H1 (cell line): ENCODE results near the gene HS6ST2. TPM values are rescaled to one million over a fixed set of nuclear protein-coding genes. Genes with fewer than 3 reads are reported as not detected.

ENCODE experiments used
- CHD7 ChIP-seq: fragments of 300-600 bp; sonication (generic); IDR thresholded peaks from 2 replicates; pipeline ENCODE4 v1.7.1; 2012; ENCODE audit warnings: low read length, moderate library complexity, mild to moderate bottlenecking, inconsistent platforms; ENCODE audit not compliant: insufficient replicate concordance
- CTBP2 ChIP-seq: IDR thresholded peaks from 2 replicates; pipeline ENCODE4 v1.7.0; 2011; ENCODE audit warnings: borderline replicate concordance, mild to moderate bottlenecking, moderate library complexity, mixed read lengths, low read length; ENCODE audit not compliant: insufficient read depth, insufficient read length
- polyA plus RNA-seq, 7 experiments: library from polyadenylated mRNA; depleted of rRNA in 3 of 7; stranded (reverse) in 5 of 7; unstranded in 2 of 7; fragments of >200 nt in 5 of 7; fragments of 200-250 nt in 2 of 7; gene quantifications; 1 replicate in 5 of 7; 2 replicates in 1 of 7; 4 replicates in 1 of 7; pipeline versions ENCODE4 v1.2.1 to v1.2.3, GENCODE V29; 2011 to 2013; ENCODE audit warnings: missing spikeins in 2 of 7, mixed read lengths in 2 of 7
- total RNA-seq: library from RNA; stranded (reverse); fragmentation: NEBNext Ultra II Directional; extraction: Animal tissue kit (Norgen Biotek cat#: 25700); gene quantifications from 2 replicates; pipeline ENCODE4 v1.2.1, GENCODE V29; 2021

Gene HS6ST2
- total and polyA plus RNA-seq, 2 of the 8 experiments (the other 6 are each of a cell fraction or from before 2014, with no cell fraction given) = 3.9 TPM

DNA sequence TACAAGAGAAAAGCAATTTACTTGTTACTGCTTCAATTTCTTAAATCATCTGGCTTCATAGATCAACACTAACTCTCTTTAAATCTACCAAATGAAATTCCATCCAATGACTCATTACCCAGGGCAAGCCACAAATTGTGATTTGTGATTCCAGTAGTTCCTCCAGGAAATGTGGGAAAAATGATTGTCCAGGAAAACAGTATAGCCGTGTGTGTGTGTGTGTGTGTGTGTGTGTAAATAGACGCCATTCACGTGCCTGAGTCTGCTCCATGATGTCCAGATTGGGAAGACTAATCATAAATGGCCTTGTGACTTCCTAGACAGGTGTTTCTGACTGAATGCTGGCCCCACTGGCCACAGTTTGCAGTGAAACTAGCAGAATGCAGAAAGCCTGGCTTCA lies 121.3 kb downstream of the HS6ST2 start (continued):
- no peak for TF ChIP-seq CHD7
- no peak for TF ChIP-seq CTBP2
